Osteocyte (in vitro differentiated cells): Measurements from ENCODE around the gene PGBD2. TPM values are rescaled to one million over a fixed set of nuclear protein-coding genes. Genes with fewer than 3 reads are reported as not detected.

ENCODE experiments used
- DNase-seq: peaks from one replicate; pipeline ENCODE4 v3.0.0; 2021; ENCODE audit warnings: mixed read lengths; ENCODE audit not compliant: unreplicated experiment; ENCODE audit errors: extremely low spot score
- H3K27ac Mint-ChIP-seq: one replicate; pipeline ENCODE4 v1.8.0; 2021; ENCODE audit warnings: mild to moderate bottlenecking, mixed read lengths; ENCODE audit not compliant: unreplicated experiment
- H3K27me3 Mint-ChIP-seq: one replicate; pipeline ENCODE4 v1.8.0; 2021; ENCODE audit warnings: mixed read lengths; ENCODE audit not compliant: unreplicated experiment
- H3K36me3 Mint-ChIP-seq: one replicate; pipeline ENCODE4 v1.8.0; 2021; ENCODE audit warnings: mixed read lengths; ENCODE audit not compliant: unreplicated experiment
- H3K4me1 Mint-ChIP-seq: one replicate; pipeline ENCODE4 v1.8.0; 2021; ENCODE audit warnings: mixed read lengths; ENCODE audit not compliant: unreplicated experiment
- H3K4me3 Mint-ChIP-seq: one replicate; pipeline ENCODE4 v1.8.0; 2021; ENCODE audit warnings: mild to moderate bottlenecking, moderate library complexity, mixed read lengths; ENCODE audit not compliant: unreplicated experiment
- H3K9me3 Mint-ChIP-seq: one replicate; pipeline ENCODE4 v1.8.0; 2021; ENCODE audit warnings: mixed read lengths; ENCODE audit not compliant: unreplicated experiment
- CTCF ChIP-seq: fragments of 200-600 bp; sonication (generic); IDR thresholded peaks from 2 replicates; pipeline ENCODE4 v1.5.0; 2021; ENCODE audit warnings: antibody characterized with exemption, mild to moderate bottlenecking, moderate library complexity
- total RNA-seq: library from RNA; stranded (reverse); gene quantifications from 2 replicates; pipeline ENCODE4 v1.2.1, GENCODE V29; 2021

Gene PGBD2
- total RNA-seq, 1 donor from 2014 or later: 8.3 TPM

DNA sequence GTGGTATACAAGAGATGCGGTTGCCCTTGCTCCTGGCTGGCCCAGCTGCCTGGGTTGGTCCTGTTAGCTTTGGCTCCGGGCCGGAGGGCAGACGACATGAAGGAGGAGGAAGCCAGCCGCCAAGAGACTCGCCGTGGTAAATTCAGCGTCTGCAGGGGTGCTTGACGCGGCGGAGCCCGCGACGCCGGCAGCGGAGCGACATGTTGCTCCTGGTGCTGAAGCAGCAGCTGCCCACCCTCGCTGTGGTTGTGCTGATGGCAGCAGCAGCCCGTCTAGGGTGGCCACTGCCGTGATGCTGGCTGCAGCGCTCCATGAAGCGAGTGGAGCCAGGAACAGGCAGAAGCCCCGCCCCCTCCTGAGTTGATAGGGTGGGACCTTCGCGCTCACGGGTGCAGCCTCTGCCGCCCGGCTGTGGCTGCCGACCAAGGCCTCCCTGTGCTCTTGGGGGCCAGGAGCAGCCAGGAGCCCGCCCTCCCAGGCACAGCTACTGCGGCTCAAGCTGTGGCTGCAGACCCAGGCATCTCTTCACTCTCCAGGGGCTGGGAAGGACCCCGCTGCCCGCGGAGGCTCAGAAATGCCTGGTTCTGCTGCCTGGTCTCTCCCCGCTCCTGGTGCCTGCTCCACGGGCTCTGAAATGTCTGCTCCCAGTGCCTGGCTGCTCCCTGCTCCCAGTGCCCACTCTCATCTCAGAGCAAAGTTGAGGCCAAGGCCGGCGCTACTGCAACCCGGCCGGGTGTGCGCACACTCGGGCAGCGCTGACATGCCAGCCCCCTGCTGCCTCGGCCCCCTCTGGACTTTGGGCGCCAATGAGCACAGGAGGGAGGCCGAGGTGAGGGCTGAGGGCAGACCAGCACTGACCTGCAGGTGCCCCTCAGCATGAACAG is 42.8 kb upstream of the PGBD2 start:
- H3K27me3 Mint-ChIP-seq: no peaks in the 10 kb centered on the region

GRCh38 chr1:248871837-248872401 is 34.1 kb upstream of the PGBD2 start:
- DNase-seq: no peak
- TF ChIP-seq CTCF: no peak
- Mint-ChIP-seq H3K4me3 (peak overlapping the region; percentile 91), H3K27me3 (peaks cover 8% of the 10 kb centered on the region), H3K9me3 (no peaks in the 10 kb centered on the region), H3K27ac (peak overlapping the region; percentile 97), H3K36me3 (no peaks in the 10 kb centered on the region), H3K4me1 (peaks cover 18% of the 10 kb centered on the region)

More for the DNA sequence above, 42.8 kb upstream of the PGBD2 start:
- Mint-ChIP-seq H3K4me3 (peak overlapping the region; percentile 76), H3K9me3 (no peaks in the 10 kb centered on the region), H3K4me1 (peaks cover 25% of the 10 kb centered on the region), H3K36me3 (no peaks in the 10 kb centered on the region), H3K27ac (peak overlapping the region; percentile 61)
- no peak for TF ChIP-seq CTCF
- no peak for DNase-seq

GRCh38 chr1:248872752-248873408 is 33.2 kb upstream of the PGBD2 start:
- Mint-ChIP-seq H3K27ac (peak overlapping the region; percentile 97), H3K36me3 (no peaks in the 10 kb centered on the region), H3K9me3 (no peaks in the 10 kb centered on the region), H3K4me1 (peaks cover 18% of the 10 kb centered on the region), H3K27me3 (peaks cover 16% of the 10 kb centered on the region), H3K4me3 (peak overlapping the region; percentile 91)
- DNase-seq: no peak
- TF ChIP-seq CTCF: no peak

- Mint-ChIP-seq H3K27me3 (peaks cover 16% of the 10 kb centered on the region), H3K9me3 (no peaks in the 10 kb centered on the region), H3K27ac (peak overlapping the region; percentile 97), H3K4me1 (peaks cover 18% of the 10 kb centered on the region), H3K4me3 (peak overlapping the region; percentile 91), H3K36me3 (no peaks in the 10 kb centered on the region)
- DNase-seq: peak; percentile 99
- TF ChIP-seq CTCF: no peak
Observed at GRCh38 chr1:248873409-248873992, 32.5 kb upstream of the PGBD2 start.
